ENCODE data around the gene CCDC188. TPM values are rescaled to one million over a fixed set of nuclear protein-coding genes. Genes with fewer than 3 reads are reported as not detected.

The CCDC188 gene
- total RNA-seq, 1 donor from 2014 or later = not detected

- no peak overlapping the region for H3K27ac Mint-ChIP-seq
- no peak for DNase-seq (ENCODE audit: low spot score in 2 of 2, unreplicated experiment in 2 of 2)
Measured at GRCh38 chr22:20125201-20126174, 25.4 kb downstream of the CCDC188 start.

GRCh38 chr22:20124083-20124787 is 26.6 kb downstream of the CCDC188 start:
- DNase-seq (ENCODE audit: low spot score in 2 of 2, unreplicated experiment in 2 of 2) = no peak
- peaks cover 13% of the 10 kb centered on the region for H3K36me3 Mint-ChIP-seq
- peaks cover 2% of the 10 kb centered on the region for H3K4me1 Mint-ChIP-seq
- no peak for TF ChIP-seq CTCF (IDR thresholded peaks at IDR 0.05; ENCODE audit: unreplicated experiment)
- H3K27ac Mint-ChIP-seq = no peak overlapping the region
- no peak overlapping the region for H3K4me3 Mint-ChIP-seq
- H3K27me3 Mint-ChIP-seq (ENCODE audit: low read depth) = no peaks in the 10 kb centered on the region
- no peaks in the 10 kb centered on the region for H3K9me3 Mint-ChIP-seq

More at GRCh38 chr22:20125201-20126174, 25.4 kb downstream of the CCDC188 start:
- Mint-ChIP-seq H3K4me3 (no peak overlapping the region), H3K27me3 (ENCODE audit: low read depth) (no peaks in the 10 kb centered on the region), H3K9me3 (no peaks in the 10 kb centered on the region), H3K36me3 (peaks cover 13% of the 10 kb centered on the region), H3K4me1 (no peaks in the 10 kb centered on the region)
- TF ChIP-seq CTCF (IDR thresholded peaks at IDR 0.05; ENCODE audit: unreplicated experiment) = no peak

GRCh38 chr22:20123366-20124082 is 27.3 kb downstream of the CCDC188 start:
- Mint-ChIP-seq H3K4me3 (no peak overlapping the region), H3K4me1 (peaks cover 8% of the 10 kb centered on the region), H3K27me3 (ENCODE audit: low read depth) (no peaks in the 10 kb centered on the region), H3K36me3 (peaks cover 15% of the 10 kb centered on the region), H3K27ac (no peak overlapping the region), H3K9me3 (no peaks in the 10 kb centered on the region)
- no peak for TF ChIP-seq CTCF (IDR thresholded peaks at IDR 0.05; ENCODE audit: unreplicated experiment)
- DNase-seq (ENCODE audit: low spot score in 2 of 2, unreplicated experiment in 2 of 2) = no peak

- no peaks in the 10 kb centered on the region for H3K9me3 Mint-ChIP-seq
- H3K27ac Mint-ChIP-seq = no peak overlapping the region
- H3K36me3 Mint-ChIP-seq = peaks cover 12% of the 10 kb centered on the region
- no peak for TF ChIP-seq CTCF (IDR thresholded peaks at IDR 0.05; ENCODE audit: unreplicated experiment)
- peaks cover 14% of the 10 kb centered on the region for H3K4me1 Mint-ChIP-seq
- no peaks in the 10 kb centered on the region for H3K27me3 Mint-ChIP-seq (ENCODE audit: low read depth)
- no peak overlapping the region for H3K4me3 Mint-ChIP-seq
- DNase-seq (ENCODE audit: low spot score in 2 of 2, unreplicated experiment in 2 of 2) = no peak
Measured at GRCh38 chr22:20121856-20122415, 28.9 kb downstream of the CCDC188 start.

- no peak for TF ChIP-seq CTCF (IDR thresholded peaks at IDR 0.05; ENCODE audit: unreplicated experiment)
- Mint-ChIP-seq H3K4me1 (peaks cover 18% of the 10 kb centered on the region), H3K9me3 (no peaks in the 10 kb centered on the region), H3K27ac (peak overlapping the region; percentile 91), H3K36me3 (peaks cover 13% of the 10 kb centered on the region), H3K27me3 (ENCODE audit: low read depth) (no peaks in the 10 kb centered on the region), H3K4me3 (peak overlapping the region; percentile 84)
- no peak for DNase-seq (ENCODE audit: low spot score in 2 of 2, unreplicated experiment in 2 of 2)
Measured at GRCh38 chr22:20118300-20119020, 32.4 kb downstream of the CCDC188 start.
